Spleen (tissue), 11 donors: Measurements from ENCODE around the gene LACRT. TPM values are rescaled to one million over a fixed set of nuclear protein-coding genes. Genes with fewer than 3 reads are reported as not detected.

Experiments
- DNase-seq: peaks from one replicate; pipeline ENCODE4 v3.0.0-alpha.2; 2020
- H3K27ac ChIP-seq, 8 donors: fragments of 200-600 bp; sonication (generic) in 7 of 8; 1 replicate in 4 of 8; 2 replicates in 4 of 8; pipeline versions ENCODE4 v1.5.0 to v1.8.0; 2016 to 2021; ENCODE audit warnings: inconsistent platforms in 4 of 8, mild to moderate bottlenecking in 4 of 8, moderate library complexity in 1 of 8
- H3K27me3 ChIP-seq, 7 donors: fragments of 200-600 bp; sonication (generic) in 6 of 7; replicated peaks in 1 of 7; 1 replicate in 4 of 7; 2 replicates in 3 of 7; pipeline versions ENCODE4 v1.5.0 to v1.8.0; 2016 to 2021; ENCODE audit warnings: inconsistent platforms in 3 of 7, mild to moderate bottlenecking in 1 of 7
- H3K36me3 ChIP-seq, 6 donors: fragments of 200-600 bp; sonication (generic) in 5 of 6; 1 replicate in 4 of 6; 2 replicates in 2 of 6; pipeline versions ENCODE4 v1.5.0 to v1.8.0; 2016 to 2021; ENCODE audit warnings: inconsistent platforms in 2 of 6
- H3K4me1 ChIP-seq, 6 donors: fragments of 200-600 bp; sonication (generic) in 5 of 6; 1 replicate in 3 of 6; 2 replicates in 3 of 6; pipeline versions ENCODE4 v1.5.0 to v1.8.0; 2016 to 2021; ENCODE audit warnings: inconsistent platforms in 3 of 6
- H3K4me3 ChIP-seq, 8 donors: fragments of 200-600 bp; sonication (generic) in 7 of 8; 1 replicate in 4 of 8; 2 replicates in 4 of 8; pipeline versions ENCODE4 v1.5.0 to v1.8.0; 2016 to 2021; ENCODE audit warnings: inconsistent platforms in 4 of 8, mild to moderate bottlenecking in 4 of 8, moderate library complexity in 2 of 8
- H3K9me3 ChIP-seq, 8 donors: fragments of 200-600 bp; sonication (generic) in 7 of 8; 1 replicate in 4 of 8; 2 replicates in 4 of 8; pipeline versions ENCODE4 v1.5.0 to v1.8.0; 2016 to 2021; ENCODE audit warnings: inconsistent platforms in 4 of 8
- CTCF ChIP-seq, 11 experiments: fragments of 200-600 bp in 7 of 11; fragments of 450-650 bp in 4 of 11; sonication (generic) in 4 of 11; IDR thresholded peaks in 8 of 11; conservative IDR thresholded peaks in 3 of 11; 1 replicate in 7 of 11; 2 replicates in 4 of 11; pipeline versions ENCODE4 v1.4.0 to v1.8.0; 2016 to 2021; ENCODE audit warnings: antibody characterized with exemption in 11 of 11, inconsistent platforms in 4 of 11, mild to moderate bottlenecking in 1 of 11
- POLR2A ChIP-seq, 3 donors: fragments of 450-650 bp; IDR thresholded peaks; one replicate each; pipeline ENCODE4 v1.5.1; 2017; ENCODE audit warnings: antibody characterized with exemption in 3 of 3, mild to moderate bottlenecking in 1 of 3
- POLR2AphosphoS5 ChIP-seq, 3 donors: sonication (generic); formaldehyde crosslinking; IDR thresholded peaks; one replicate each; pipeline ENCODE4 v1.5.1; 2017; ENCODE audit warnings: antibody characterized with exemption in 3 of 3
- WGBS, 5 donors: extraction: QIAGEN DNeasy Blood & Tissue Kit in 3 of 5; methylation state at CpG; one replicate each; pipeline versions ENCODE4 v1.1.5 to v1.1.7; 2013 to 2018; 5-methylcytosine and 5-hydroxymethylcytosine counted together
- intact Hi-C: fragments of 100-400 bp; cut with DNase I; formaldehyde crosslinking; loops from one replicate; pipeline ENCODE4 v1.15.0; 2023; ENCODE audit warnings: low total_unique reads
- polyA plus RNA-seq, 3 donors: library from polyadenylated mRNA; stranded (reverse); fragments of 200-250 nt; gene quantifications; one replicate each; pipeline ENCODE4 v1.2.1, GENCODE V29; 2013
- total RNA-seq, 7 donors: library from RNA; depleted of rRNA in 3 of 7; stranded (reverse); fragments of >200 nt in 3 of 7; fragmentation: NEBNext Ultra II Directional in 4 of 7; extraction: Animal tissue kit (Norgen Biotek cat#: 25700) in 4 of 7; gene quantifications; one replicate each; pipeline versions ENCODE4 v1.1.0 to v1.2.1, GENCODE V29; 2016 to 2021
- donor health status: healthy with polysubstance abuse.
- donor health status: DM: no; HTN: no; CAD: no; lungs with moderate emphysema.
- donor health status: DM: no; HTN: no; CAD: no.
- donor health status: Bipolar disorder and iron deficiency.
- donor health status: healthy.
- donor health status: DM: no; HTN: no; CAD: no.
- donor health status: DM: yes; HTN: yes; CAD: no.

Gene LACRT
- total and polyA plus RNA-seq, 10 donors = not detected

- Histone ChIP-seq H3K4me3 (no peak overlapping the region), H3K27ac (no peak overlapping the region), H3K27me3 (peaks cover 0 to 65% (median 28%) of the 10 kb centered on the region in 7 donors), H3K4me1 (peaks cover 0 to 16% (median 9%) of the 10 kb centered on the region in 6 donors), H3K36me3 (no peaks in the 10 kb centered on the region), H3K9me3 (no peaks in the 10 kb centered on the region)
- TF ChIP-seq POLR2A (IDR thresholded peaks at IDR 0.05) = no peak
- no peak for TF ChIP-seq CTCF (IDR thresholded peaks at IDR 0.05 in 8 of 11, conservative IDR thresholded peaks at IDR 0.05 in 3 of 11)
- no peak for TF ChIP-seq POLR2AphosphoS5 (IDR thresholded peaks at IDR 0.05)
- intact Hi-C loops = no loop called here
- no peak for DNase-seq
- 69 to 94% (median 82%) methylated on average over 2 of the region's 2 CpGs for WGBS, 5 donors
These were observed 49.5 kb downstream of the LACRT start for GRCh38 chr12:54585243-54585642.

GRCh38 chr12:54584128-54584527, 50.6 kb downstream of the LACRT start:
- DNase-seq = no peak
- Histone ChIP-seq H3K4me1 (peaks cover 0 to 23% (median 12%) of the 10 kb centered on the region in 6 donors), H3K36me3 (no peaks in the 10 kb centered on the region)

GRCh38 chr12:54583726-54584125, 51.0 kb downstream of the LACRT start:
- peaks cover 0 to 50% (median 21%) of the 10 kb centered on the region in 7 donors for H3K27me3 ChIP-seq
- WGBS, 5 donors = 40 to 63% (median 56%) methylated on average over 3 to 4 of the region's 4 CpGs
- intact Hi-C loops = no loop called here

More at GRCh38 chr12:54584128-54584527, 50.6 kb downstream of the LACRT start:
- WGBS, 5 donors = 63 to 69% (median 65%) methylated on average over 9 of the region's 9 CpGs
- intact Hi-C loops = no loop called here
- H3K9me3 ChIP-seq = no peaks in the 10 kb centered on the region
- TF ChIP-seq POLR2AphosphoS5 (IDR thresholded peaks at IDR 0.05) (no peak), POLR2A (IDR thresholded peaks at IDR 0.05) (no peak), CTCF (IDR thresholded peaks at IDR 0.05 in 8 of 11, conservative IDR thresholded peaks at IDR 0.05 in 3 of 11) (no peak)
- no peak overlapping the region for H3K27ac ChIP-seq
- H3K27me3 ChIP-seq = peaks cover 0 to 54% (median 25%) of the 10 kb centered on the region in 7 donors
- no peak overlapping the region for H3K4me3 ChIP-seq

GRCh38 chr12:54581412-54581811, 53.3 kb downstream of the LACRT start:
- Histone ChIP-seq H3K27ac (no peak overlapping the region), H3K9me3 (no peaks in the 10 kb centered on the region), H3K4me1 (peaks cover 0 to 9% (median 6%) of the 10 kb centered on the region in 6 donors), H3K4me3 (no peak overlapping the region), H3K27me3 (peaks cover 0 to 27% (median 2%) of the 10 kb centered on the region in 7 donors), H3K36me3 (peaks cover 0 to 24% (median 8%) of the 10 kb centered on the region in 6 donors)
- TF ChIP-seq POLR2A (IDR thresholded peaks at IDR 0.05) (no peak), POLR2AphosphoS5 (IDR thresholded peaks at IDR 0.05) (no peak), CTCF (IDR thresholded peaks at IDR 0.05 in 8 of 11, conservative IDR thresholded peaks at IDR 0.05 in 3 of 11) (no peak)
- DNase-seq = no peak
- WGBS, 5 donors = 88 to 98% (median 94%) methylated on average over 6 of the region's 6 CpGs
- intact Hi-C loops = no loop called here

More at GRCh38 chr12:54583726-54584125, 51.0 kb downstream of the LACRT start:
- no peak overlapping the region for H3K4me3 ChIP-seq
- no peaks in the 10 kb centered on the region for H3K9me3 ChIP-seq
- H3K27ac ChIP-seq = no peak overlapping the region
- peaks cover 0 to 19% (median 10%) of the 10 kb centered on the region in 6 donors for H3K4me1 ChIP-seq
- H3K36me3 ChIP-seq = peaks cover 0 to 1% (median 0%) of the 10 kb centered on the region in 6 donors
- TF ChIP-seq CTCF (IDR thresholded peaks at IDR 0.05 in 8 of 11, conservative IDR thresholded peaks at IDR 0.05 in 3 of 11) (no peak), POLR2A (IDR thresholded peaks at IDR 0.05) (no peak), POLR2AphosphoS5 (IDR thresholded peaks at IDR 0.05) (no peak)
- DNase-seq = no peak

Other genes starting within 250 kb of the LACRT start
- gene ITGA5, start 215.6 kb downstream of the LACRT start, total RNA-seq = 10 to 100 TPM; 20.8 to 44.9 (median 36.3) TPM
- 1 to 10 TPM; 7.0 to 9.5 (median 9.1) TPM for gene ITGA5, start 215.6 kb downstream of the LACRT start, polyA plus RNA-seq
- 10 to 100 TPM in 1 of 7 donors, 1 to 10 TPM in 6; 1.3 to 16.2 (median 3.6) TPM for gene GTSF1, start 161.3 kb downstream of the LACRT start, total RNA-seq
- 1 to 10 TPM; 5.3 to 8.8 (median 6.6) TPM for gene GTSF1, start 161.3 kb downstream of the LACRT start, polyA plus RNA-seq
- gene NCKAP1L, start 137.1 kb downstream of the LACRT start, total RNA-seq = 100 to 1,000 TPM; 139 to 201 (median 171) TPM
- 10 to 100 TPM; 40.5 to 47.8 (median 40.7) TPM for gene NCKAP1L, start 137.1 kb downstream of the LACRT start, polyA plus RNA-seq
- 10 to 100 TPM; 15.4 to 37.1 (median 17.3) TPM for gene PDE1B, start 85.3 kb downstream of the LACRT start, total RNA-seq
- gene PDE1B, start 85.3 kb downstream of the LACRT start, polyA plus RNA-seq = 10 to 100 TPM in 1 of 3 donors, 1 to 10 TPM in 2; 6.0 to 11.0 (median 9.5) TPM
- gene PPP1R1A, start 46.2 kb downstream of the LACRT start, total RNA-seq = 1 to 10 TPM in 1 of 7 donors, not detected in 6; 2.1 TPM
- gene PPP1R1A, start 46.2 kb downstream of the LACRT start, polyA plus RNA-seq = under 1 TPM; 0.09 to 0.58 (median 0.24) TPM
- gene DCD, start 13.5 kb upstream of the LACRT start, total RNA-seq = not detected
- not detected for gene DCD, start 13.5 kb upstream of the LACRT start, polyA plus RNA-seq
- gene MUCL1, start 219.6 kb upstream of the LACRT start, total RNA-seq = not detected
- not detected for gene MUCL1, start 219.6 kb upstream of the LACRT start, polyA plus RNA-seq